Central memory CD8-positive, alpha-beta T cell (primary cell): ENCODE results near the gene PBRM1.

Experiments
- ATAC-seq: fragments of 150-1000 bp; cut with Tn5 transposase; replicated peaks from 2 replicates; pipeline ENCODE4 v1.10.0; 2022; ENCODE audit warnings: mild to moderate bottlenecking, moderate FRiP score, moderate number of reproducible peaks; ENCODE audit not compliant: poor library complexity, severe bottlenecking; ENCODE audit errors: extremely low read depth
- DNase-seq, 2 donors: peaks; one replicate each; pipeline ENCODE4 v3.0.0; 2021; ENCODE audit warnings: low spot score in 2 of 2
- H3K27ac Mint-ChIP-seq: one replicate; pipeline ENCODE4 v1.8.0; 2022; ENCODE audit warnings: low read depth, mild to moderate bottlenecking, moderate library complexity, mixed read lengths
- H3K27me3 Mint-ChIP-seq: one replicate; pipeline ENCODE4 v1.8.0; 2022; ENCODE audit warnings: mixed read lengths
- H3K36me3 Mint-ChIP-seq: one replicate; pipeline ENCODE4 v1.8.0; 2022; ENCODE audit warnings: mild to moderate bottlenecking, moderate library complexity, mixed read lengths; ENCODE audit not compliant: insufficient read depth
- H3K4me1 Mint-ChIP-seq: one replicate; pipeline ENCODE4 v1.8.0; 2022; ENCODE audit warnings: mixed read lengths
- H3K4me3 Mint-ChIP-seq: one replicate; pipeline ENCODE4 v1.8.0; 2022; ENCODE audit warnings: mild to moderate bottlenecking, moderate library complexity, mixed read lengths
- H3K9me3 Mint-ChIP-seq: one replicate; pipeline ENCODE4 v1.8.0; 2022; ENCODE audit warnings: mixed read lengths

Gene PBRM1

GRCh38 chr3:52504977-52505376, 180.7 kb downstream of the PBRM1 start:
- DNase-seq = no peak
- no peaks in the 10 kb centered on the region for H3K36me3 Mint-ChIP-seq
- H3K9me3 Mint-ChIP-seq = no peaks in the 10 kb centered on the region
- no peak overlapping the region for H3K27ac Mint-ChIP-seq
- H3K27me3 Mint-ChIP-seq = no peaks in the 10 kb centered on the region
- no peak overlapping the region for H3K4me3 Mint-ChIP-seq
- ATAC-seq = no peak
- no peaks in the 10 kb centered on the region for H3K4me1 Mint-ChIP-seq

- Mint-ChIP-seq H3K4me1 (no peaks in the 10 kb centered on the region), H3K27me3 (no peaks in the 10 kb centered on the region), H3K36me3 (no peaks in the 10 kb centered on the region), H3K4me3 (no peak overlapping the region), H3K9me3 (no peaks in the 10 kb centered on the region), H3K27ac (no peak overlapping the region)
- DNase-seq (no peak), ATAC-seq (no peak)
These were observed 181.8 kb downstream of the PBRM1 start for GRCh38 chr3:52503788-52504424.

- Mint-ChIP-seq H3K36me3 (no peaks in the 10 kb centered on the region), H3K27ac (no peak overlapping the region), H3K4me1 (no peaks in the 10 kb centered on the region), H3K4me3 (no peak overlapping the region), H3K27me3 (no peaks in the 10 kb centered on the region), H3K9me3 (no peaks in the 10 kb centered on the region)
- ATAC-seq (no peak), DNase-seq (no peak)
These were observed 182.8 kb downstream of the PBRM1 start for GRCh38 chr3:52502808-52503350.

GRCh38 chr3:52502001-52502400, 183.7 kb downstream of the PBRM1 start:
- no peak for ATAC-seq
- H3K27ac Mint-ChIP-seq = no peak overlapping the region
- no peaks in the 10 kb centered on the region for H3K27me3 Mint-ChIP-seq
- H3K4me3 Mint-ChIP-seq = no peak overlapping the region
- H3K4me1 Mint-ChIP-seq = no peaks in the 10 kb centered on the region
- no peak for DNase-seq
- H3K9me3 Mint-ChIP-seq = no peaks in the 10 kb centered on the region
- H3K36me3 Mint-ChIP-seq = no peaks in the 10 kb centered on the region

- Mint-ChIP-seq H3K4me1 (no peaks in the 10 kb centered on the region), H3K27ac (no peak overlapping the region), H3K9me3 (no peaks in the 10 kb centered on the region), H3K36me3 (no peaks in the 10 kb centered on the region), H3K4me3 (no peak overlapping the region), H3K27me3 (no peaks in the 10 kb centered on the region)
- DNase-seq (no peak), ATAC-seq (no peak)
These were observed 184.7 kb downstream of the PBRM1 start for GRCh38 chr3:52501046-52501445.

- Mint-ChIP-seq H3K4me3 (no peak overlapping the region), H3K36me3 (peaks cover 2% of the 10 kb centered on the region), H3K27ac (no peak overlapping the region), H3K9me3 (no peaks in the 10 kb centered on the region), H3K27me3 (no peaks in the 10 kb centered on the region), H3K4me1 (peaks cover 6% of the 10 kb centered on the region)
- ATAC-seq = peak; percentile 52
- DNase-seq = no peak
These were observed 187.3 kb downstream of the PBRM1 start for GRCh38 chr3:52498137-52499054.

GRCh38 chr3:52495777-52496602, 189.7 kb downstream of the PBRM1 start:
- ATAC-seq (no peak), DNase-seq (no peak)
- no peaks in the 10 kb centered on the region for H3K9me3 Mint-ChIP-seq
- peaks cover 10% of the 10 kb centered on the region for H3K36me3 Mint-ChIP-seq
- H3K4me1 Mint-ChIP-seq = peaks cover 10% of the 10 kb centered on the region
- H3K27me3 Mint-ChIP-seq = no peaks in the 10 kb centered on the region
- peak overlapping the region; percentile 29 for H3K27ac Mint-ChIP-seq
- no peak overlapping the region for H3K4me3 Mint-ChIP-seq
